Tibial artery (tissue), 4 donors: ENCODE measurements around the gene GANAB.

ENCODE experiments used
- DNase-seq, 2 donors: peaks; one replicate each; pipeline ENCODE4 v3.0.0-alpha.2; 2019
- H3K27ac ChIP-seq, 2 donors: fragments of 200-600 bp; sonication (generic) in 1 of 2; 1 replicate in 1 of 2; 2 replicates in 1 of 2; pipeline ENCODE4 v1.5.1; 2018 to 2019; ENCODE audit warnings: mild to moderate bottlenecking in 1 of 2
- H3K27me3 ChIP-seq, 2 donors: fragments of 200-600 bp; sonication (generic) in 1 of 2; one replicate each; pipeline versions ENCODE4 v1.5.1 to v1.6.0; 2016 to 2019
- H3K36me3 ChIP-seq, 3 donors: fragments of 200-600 bp; sonication (generic) in 2 of 3; one replicate each; pipeline ENCODE4 v1.5.1; 2016 to 2019; ENCODE audit warnings: mild to moderate bottlenecking in 2 of 3
- H3K4me1 ChIP-seq, 4 donors: fragments of 200-600 bp; sonication (generic) in 2 of 4; 1 replicate in 3 of 4; 2 replicates in 1 of 4; pipeline ENCODE4 v1.5.1; 2016 to 2019
- H3K4me3 ChIP-seq, 2 donors: fragments of 200-600 bp; sonication (generic) in 1 of 2; 1 replicate in 1 of 2; 2 replicates in 1 of 2; pipeline ENCODE4 v1.5.1; 2018 to 2019; ENCODE audit warnings: mild to moderate bottlenecking in 2 of 2
- H3K9me3 ChIP-seq, 3 donors: fragments of 200-600 bp; sonication (generic) in 1 of 3; one replicate each; pipeline ENCODE4 v1.5.1; 2016 to 2019
- CTCF ChIP-seq, 2 experiments: fragments of 200-600 bp in 1 of 2; fragments of 450-650 bp in 1 of 2; IDR thresholded peaks; one replicate each; pipeline ENCODE4 v1.5.1; 2017 to 2019; ENCODE audit warnings: antibody characterized with exemption in 2 of 2, mild to moderate bottlenecking in 1 of 2, moderate library complexity in 1 of 2
- intact Hi-C: fragments of 100-400 bp; cut with DNase I; formaldehyde crosslinking; loops from one replicate; pipeline ENCODE4 v1.15.0; 2023; ENCODE audit warnings: low total_unique reads

Gene GANAB

GRCh38 chr11:62610403-62610802 lies 36.0 kb downstream of the GANAB start:
- DNase-seq, result no peak
- Histone ChIP-seq H3K27me3 (no peaks in the 10 kb centered on the region), H3K4me3 (no peak overlapping the region), H3K9me3 (no peaks in the 10 kb centered on the region), H3K27ac (no peak overlapping the region), H3K4me1 (peaks cover 0 to 33% (median 27%) of the 10 kb centered on the region in 4 donors), H3K36me3 (peaks cover 19 to 63% (median 51%) of the 10 kb centered on the region in 3 donors)
- intact Hi-C loops, result loop anchor here (10.0 kb wide), 1 partner anchor 94 kb away; the partner anchor contains the start of genes BSCL2 and GNG3
- no peak for TF ChIP-seq CTCF (IDR thresholded peaks at IDR 0.05)

GRCh38 chr11:62608776-62609175 lies 37.6 kb downstream of the GANAB start:
- Histone ChIP-seq H3K27ac (no peak overlapping the region), H3K36me3 (peaks cover 21 to 69% (median 56%) of the 10 kb centered on the region in 3 donors), H3K9me3 (no peaks in the 10 kb centered on the region), H3K4me3 (no peak overlapping the region), H3K4me1 (peaks cover 0 to 34% (median 25%) of the 10 kb centered on the region in 4 donors), H3K27me3 (no peaks in the 10 kb centered on the region)
- no peak for DNase-seq
- intact Hi-C loops, result no loop called here
- TF ChIP-seq CTCF (IDR thresholded peaks at IDR 0.05), result no peak

GRCh38 chr11:62607714-62608113 lies 38.7 kb downstream of the GANAB start:
- H3K9me3 ChIP-seq, result no peaks in the 10 kb centered on the region
- DNase-seq, result no peak
- intact Hi-C loops, result no loop called here
- no peak overlapping the region for H3K27ac ChIP-seq
- H3K36me3 ChIP-seq, result peaks cover 21 to 70% (median 56%) of the 10 kb centered on the region in 3 donors
- no peak for TF ChIP-seq CTCF (IDR thresholded peaks at IDR 0.05)
- no peaks in the 10 kb centered on the region for H3K27me3 ChIP-seq
- peaks cover 0 to 35% (median 25%) of the 10 kb centered on the region in 4 donors for H3K4me1 ChIP-seq
- H3K4me3 ChIP-seq, result no peak overlapping the region

GRCh38 chr11:62605902-62606301 lies 40.5 kb downstream of the GANAB start:
- no peak for TF ChIP-seq CTCF (IDR thresholded peaks at IDR 0.05)
- Histone ChIP-seq H3K4me1 (peaks cover 0 to 28% (median 15%) of the 10 kb centered on the region in 4 donors), H3K36me3 (peaks cover 21 to 69% (median 55%) of the 10 kb centered on the region in 3 donors), H3K27ac (no peak overlapping the region), H3K4me3 (no peak overlapping the region), H3K27me3 (no peaks in the 10 kb centered on the region), H3K9me3 (no peaks in the 10 kb centered on the region)
- intact Hi-C loops, result no loop called here
- DNase-seq, result no peak

- TF ChIP-seq CTCF (IDR thresholded peaks at IDR 0.05), result no peak
- Histone ChIP-seq H3K9me3 (no peaks in the 10 kb centered on the region), H3K27me3 (no peaks in the 10 kb centered on the region), H3K36me3 (peaks cover 21 to 65% (median 51%) of the 10 kb centered on the region in 3 donors), H3K27ac (no peak overlapping the region), H3K4me1 (peaks cover 0 to 25% (median 13%) of the 10 kb centered on the region in 4 donors), H3K4me3 (no peak overlapping the region)
- intact Hi-C loops, result no loop called here
- no peak for DNase-seq
Measured at GRCh38 chr11:62605467-62605866, 40.9 kb downstream of the GANAB start.
